Stimulated activated CD4-positive, alpha-beta T cell treated with anti-CD3 and anti-CD28 coated beads, TNF-alpha, amount 100 ng/mL, for 4 hours (primary cell): ENCODE measurements around the gene GOLGA2.

Experiments used
- DNase-seq, 3 experiments: peaks; one replicate each; pipeline ENCODE4 v3.0.0-alpha.2; 2020; ENCODE audit warnings: low read depth in 3 of 3

GOLGA2 gene

DNA sequence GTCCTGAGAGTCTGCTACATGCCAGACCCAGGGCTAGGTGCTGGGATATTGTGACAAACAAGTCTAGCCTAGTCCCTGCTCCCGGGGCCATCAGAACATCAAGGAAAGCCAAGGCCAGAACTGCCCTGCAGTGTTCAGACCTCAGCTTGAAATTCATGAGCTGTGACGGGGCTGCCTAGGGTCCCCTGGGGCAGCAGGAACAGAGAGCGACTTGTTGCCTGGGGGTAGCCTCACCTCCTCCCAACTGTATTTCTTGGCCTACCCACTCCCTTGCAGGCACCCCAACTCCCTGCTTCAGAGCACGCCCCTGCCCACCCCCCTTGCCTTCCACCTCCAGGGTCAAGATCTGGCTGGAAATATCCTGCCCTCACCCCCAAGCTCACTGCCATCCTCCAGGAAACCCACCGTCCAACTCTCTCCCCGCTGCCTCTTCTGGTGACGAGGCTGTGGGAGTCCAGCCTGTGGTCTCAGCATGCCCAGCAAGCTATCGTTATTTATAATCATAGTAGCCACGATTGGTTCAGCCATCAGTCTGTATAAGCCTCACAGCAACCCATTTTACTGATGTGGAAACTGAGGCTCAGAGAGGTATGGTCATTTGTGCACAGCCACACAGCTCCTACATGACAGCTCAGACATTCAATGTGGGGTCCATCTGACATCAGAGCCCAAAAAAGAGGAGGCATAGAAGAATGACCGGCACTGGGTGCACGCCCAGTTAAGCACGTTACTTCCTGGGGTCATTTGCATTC lies 61.9 kb downstream of the GOLGA2 start:
- no peak for DNase-seq

DNA sequence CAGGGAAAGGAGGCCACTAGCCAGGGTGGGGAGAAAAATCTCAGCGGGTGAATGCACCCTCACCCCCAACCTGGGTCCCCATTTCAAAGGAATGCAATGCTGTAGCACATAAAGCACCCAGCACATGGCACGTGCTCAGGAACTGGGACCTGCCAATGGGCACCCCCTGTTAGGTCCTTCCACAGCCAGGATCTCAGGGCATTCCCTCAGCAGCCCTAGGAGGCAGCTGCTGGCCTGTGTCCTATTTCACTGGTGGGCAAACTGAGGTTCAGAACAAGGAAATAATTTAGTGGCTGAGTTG lies 63.9 kb downstream of the GOLGA2 start:
- no peak for DNase-seq

DNA sequence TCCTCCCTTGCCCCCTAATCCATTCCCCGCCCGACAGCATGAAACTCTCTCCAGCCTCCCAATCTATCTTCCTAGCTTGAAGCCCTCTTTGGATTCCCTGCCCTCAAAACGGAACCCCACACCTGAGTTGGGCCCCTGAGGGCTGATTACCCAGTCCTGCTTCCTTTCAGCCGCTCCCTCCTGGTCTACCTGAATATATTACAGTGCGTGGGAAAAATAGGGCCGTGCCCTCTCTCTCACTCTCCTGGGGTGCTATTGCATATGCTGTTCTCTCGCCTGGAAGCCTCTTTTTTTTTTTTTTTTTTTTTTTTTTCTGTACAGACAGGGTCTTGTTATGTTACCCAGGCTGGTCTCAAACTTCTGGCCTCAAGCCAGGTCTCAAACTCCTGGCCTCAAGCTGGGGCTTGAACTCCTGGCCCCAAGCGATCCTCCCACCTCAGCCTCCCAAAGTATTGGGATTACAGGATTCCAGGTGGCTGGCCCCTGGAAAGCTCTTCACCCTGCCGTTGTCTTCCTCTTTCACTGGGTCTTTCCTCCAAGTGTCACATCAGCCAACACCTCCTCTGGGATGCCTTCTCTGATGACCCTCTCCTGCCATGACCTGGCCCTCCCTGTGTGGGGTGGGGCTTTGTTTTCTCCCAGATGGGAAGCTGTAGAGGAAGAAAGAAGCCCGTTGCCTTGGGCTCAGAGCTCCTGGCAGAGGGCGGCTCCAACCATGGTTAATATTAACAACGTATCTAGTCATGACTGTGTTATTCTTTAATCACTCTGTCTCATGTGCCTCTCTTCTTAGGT lies 64.4 kb downstream of the GOLGA2 start:
- DNase-seq: no peak

DNA sequence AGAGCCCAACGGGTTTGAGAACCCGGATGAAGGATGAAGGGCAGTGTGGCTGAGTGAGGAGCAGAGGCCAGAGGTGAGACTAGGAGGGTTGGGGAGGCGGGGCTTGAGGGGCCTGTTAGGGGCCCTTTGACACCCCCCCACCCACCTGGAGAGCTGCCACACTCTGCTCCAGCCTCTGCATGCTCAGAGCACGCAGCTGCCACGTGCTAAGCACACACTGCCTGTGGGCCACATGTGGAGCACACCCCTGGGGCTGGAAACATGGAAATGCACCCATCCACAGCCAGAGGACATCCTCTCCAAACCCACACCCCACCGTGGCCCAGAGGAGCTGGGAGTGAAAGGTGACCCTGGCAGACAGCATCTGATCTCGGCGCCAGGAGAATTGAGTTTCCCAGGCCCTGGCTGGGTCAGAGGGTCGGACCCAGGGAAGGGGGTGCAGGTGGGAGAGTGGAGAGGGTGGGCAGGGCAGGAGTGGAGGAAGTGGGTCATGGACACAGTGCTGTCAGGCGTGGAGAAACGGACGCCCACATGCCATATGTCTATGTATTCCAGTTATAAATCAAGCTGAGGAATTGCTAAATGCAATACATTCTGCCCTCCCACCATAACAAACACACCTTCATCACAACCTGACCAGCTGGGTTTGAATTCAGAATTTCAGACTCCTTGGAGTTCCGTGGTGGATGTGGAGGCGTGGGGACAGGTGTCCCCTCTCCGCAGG lies 66.7 kb downstream of the GOLGA2 start:
- no peak for DNase-seq

DNA sequence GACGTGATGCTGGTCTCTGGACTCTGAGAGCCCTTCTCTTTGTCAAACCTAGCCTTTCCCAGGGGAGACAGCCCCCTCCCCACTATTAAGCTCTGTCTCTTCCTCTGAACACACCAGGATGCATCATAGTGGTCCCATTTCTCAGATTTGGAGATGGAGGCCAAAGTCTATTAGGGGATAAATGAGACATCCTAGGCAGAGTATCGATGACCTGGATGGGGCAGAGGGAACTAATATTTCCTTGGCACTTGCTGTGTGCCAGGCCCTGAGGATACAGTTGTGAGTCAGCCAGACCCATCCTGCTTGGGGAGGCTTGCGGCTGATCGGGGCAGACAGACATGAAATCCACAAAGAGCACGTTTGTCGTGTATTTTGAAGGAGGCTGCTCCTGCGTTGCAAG lies 67.4 kb downstream of the GOLGA2 start:
- DNase-seq: no peak

DNA sequence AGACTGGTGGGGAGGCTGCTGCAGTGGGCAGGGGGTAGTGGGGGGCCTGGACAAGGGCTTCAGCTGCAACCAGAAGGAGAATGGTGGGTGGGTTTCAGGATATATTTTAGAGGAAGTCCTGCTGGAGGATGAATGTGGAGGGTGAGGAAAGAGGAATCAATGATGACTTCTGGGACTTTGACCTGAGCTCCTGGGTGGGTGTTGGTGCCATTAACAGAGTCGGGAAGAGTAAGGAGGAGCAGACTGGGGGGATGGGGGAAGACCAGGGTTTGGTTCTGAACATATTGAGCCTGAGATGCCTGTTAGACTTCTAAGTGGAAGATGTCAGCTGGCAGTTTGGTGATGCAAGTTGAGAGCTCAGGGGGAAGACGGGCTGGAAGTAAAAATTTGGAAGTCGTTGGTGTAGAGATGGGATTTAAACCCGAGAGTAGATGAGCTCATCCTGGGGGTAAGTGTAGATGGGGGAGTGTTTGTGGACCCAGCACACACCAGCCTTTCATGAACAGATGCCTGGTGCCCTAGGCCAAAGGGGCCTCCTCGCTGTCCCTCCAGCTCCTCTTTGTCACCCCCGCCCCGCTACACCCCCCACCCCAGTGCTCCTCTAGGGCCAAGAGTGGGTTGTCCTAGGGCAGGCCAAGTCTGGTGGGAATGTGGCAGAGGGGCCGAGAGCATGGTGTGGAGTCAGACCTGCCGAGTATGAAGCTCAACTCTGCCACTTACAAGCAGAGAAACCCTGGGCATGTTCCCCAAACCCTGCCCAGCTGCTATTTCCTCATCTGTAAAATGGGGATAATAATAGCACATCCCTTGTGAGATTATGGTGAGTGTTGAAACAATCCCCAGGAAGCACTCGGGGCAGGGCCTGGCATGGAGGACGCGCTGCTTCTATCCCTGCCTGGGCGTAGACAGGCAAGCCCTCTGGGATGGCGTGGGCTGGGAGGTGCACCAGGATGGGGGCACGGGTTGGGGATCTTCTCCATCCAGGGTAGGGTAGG lies 68.6 kb downstream of the GOLGA2 start:
- no peak for DNase-seq

DNA sequence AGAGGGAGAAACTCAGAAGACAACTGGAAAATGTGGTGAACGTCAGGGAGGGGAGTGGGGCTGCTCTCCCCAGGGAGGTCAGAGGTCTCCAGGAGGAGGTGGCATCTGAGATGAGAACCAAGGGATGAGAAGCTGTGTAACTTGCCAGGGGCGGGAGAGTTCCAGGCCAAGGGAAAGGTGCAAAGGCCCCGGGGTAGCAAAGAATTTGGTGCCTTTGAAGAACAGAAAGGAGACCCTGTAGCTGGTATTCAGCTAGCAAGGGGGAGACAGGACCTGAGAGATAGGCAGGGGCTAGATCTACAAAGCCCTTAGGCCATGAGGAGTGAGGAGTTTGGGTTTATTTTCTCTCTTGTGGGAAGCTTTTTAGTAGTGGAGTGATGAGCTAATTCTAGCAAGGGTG lies 69.3 kb downstream of the GOLGA2 start:
- no peak for DNase-seq
